ENCODE results near the gene MMP11. TPM values are rescaled to one million over a fixed set of nuclear protein-coding genes. Genes with fewer than 3 reads are reported as not detected.
"Not testable (repeated sequence)": the region's sequence is repeated elsewhere in the genome, so short reads cannot be mapped to it uniquely, and the experiment has no call there.

MMP11 gene, protein sequence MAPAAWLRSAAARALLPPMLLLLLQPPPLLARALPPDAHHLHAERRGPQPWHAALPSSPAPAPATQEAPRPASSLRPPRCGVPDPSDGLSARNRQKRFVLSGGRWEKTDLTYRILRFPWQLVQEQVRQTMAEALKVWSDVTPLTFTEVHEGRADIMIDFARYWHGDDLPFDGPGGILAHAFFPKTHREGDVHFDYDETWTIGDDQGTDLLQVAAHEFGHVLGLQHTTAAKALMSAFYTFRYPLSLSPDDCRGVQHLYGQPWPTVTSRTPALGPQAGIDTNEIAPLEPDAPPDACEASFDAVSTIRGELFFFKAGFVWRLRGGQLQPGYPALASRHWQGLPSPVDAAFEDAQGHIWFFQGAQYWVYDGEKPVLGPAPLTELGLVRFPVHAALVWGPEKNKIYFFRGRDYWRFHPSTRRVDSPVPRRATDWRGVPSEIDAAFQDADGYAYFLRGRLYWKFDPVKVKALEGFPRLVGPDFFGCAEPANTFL
- total RNA-seq (8.9 TPM), polyA plus RNA-seq (ENCODE audit: insufficient read depth in 1 of 8, insufficient read length in 8 of 8, low replicate concordance in 1 of 8) (10 to 100 TPM in 5 of 8 donors, 1 to 10 TPM in 3; 5.6 to 16.8 (median 12.1) TPM)
- long read RNA-seq, donor 1, partial matches to known transcripts = 12 of 12 reads
- long read RNA-seq, donor 1, other reads (novel, unspliced or antisense) = 0 of 12 reads
- long read RNA-seq, donor 2 = 0 reads
- long read RNA-seq, donor 3, partial matches to known transcripts = 0 of 4 reads
- long read RNA-seq, donor 3, other reads (novel, unspliced or antisense) = 0 of 4 reads
- long read RNA-seq, donor 4, partial matches to known transcripts = 0 of 2 reads
- long read RNA-seq, donor 4, other reads (novel, unspliced or antisense) = 0 of 2 reads
- long read RNA-seq, donor 5, partial matches to known transcripts = 0 of 3 reads
- long read RNA-seq, donor 5, other reads (novel, unspliced or antisense) = 0 of 3 reads
- long read RNA-seq, donor 6, partial matches to known transcripts = 41 of 66 reads
- long read RNA-seq, donor 6, other reads (novel, unspliced or antisense) = 22 of 66 reads
- long read RNA-seq, donor 7, transcript MMP11-201 (8 exons, 2,291 nt) = major isoform, 5 of 11 reads
- long read RNA-seq, donor 7, partial matches to known transcripts = 6 of 11 reads
- long read RNA-seq, donor 7, other reads (novel, unspliced or antisense) = 0 of 11 reads
- long read RNA-seq, donor 8, partial matches to known transcripts = 0 of 1 reads
- long read RNA-seq, donor 8, other reads (novel, unspliced or antisense) = 0 of 1 reads
- long read RNA-seq, donor 9, partial matches to known transcripts = 0 of 2 reads
- long read RNA-seq, donor 9, other reads (novel, unspliced or antisense) = 0 of 2 reads
- long read RNA-seq, donor 10, partial matches to known transcripts = 88 of 121 reads
- long read RNA-seq, donor 10, other reads (novel, unspliced or antisense) = 28 of 121 reads
- long read RNA-seq, donor 11, partial matches to known transcripts = 0 of 2 reads
- long read RNA-seq, donor 11, other reads (novel, unspliced or antisense) = 0 of 2 reads

DNA sequence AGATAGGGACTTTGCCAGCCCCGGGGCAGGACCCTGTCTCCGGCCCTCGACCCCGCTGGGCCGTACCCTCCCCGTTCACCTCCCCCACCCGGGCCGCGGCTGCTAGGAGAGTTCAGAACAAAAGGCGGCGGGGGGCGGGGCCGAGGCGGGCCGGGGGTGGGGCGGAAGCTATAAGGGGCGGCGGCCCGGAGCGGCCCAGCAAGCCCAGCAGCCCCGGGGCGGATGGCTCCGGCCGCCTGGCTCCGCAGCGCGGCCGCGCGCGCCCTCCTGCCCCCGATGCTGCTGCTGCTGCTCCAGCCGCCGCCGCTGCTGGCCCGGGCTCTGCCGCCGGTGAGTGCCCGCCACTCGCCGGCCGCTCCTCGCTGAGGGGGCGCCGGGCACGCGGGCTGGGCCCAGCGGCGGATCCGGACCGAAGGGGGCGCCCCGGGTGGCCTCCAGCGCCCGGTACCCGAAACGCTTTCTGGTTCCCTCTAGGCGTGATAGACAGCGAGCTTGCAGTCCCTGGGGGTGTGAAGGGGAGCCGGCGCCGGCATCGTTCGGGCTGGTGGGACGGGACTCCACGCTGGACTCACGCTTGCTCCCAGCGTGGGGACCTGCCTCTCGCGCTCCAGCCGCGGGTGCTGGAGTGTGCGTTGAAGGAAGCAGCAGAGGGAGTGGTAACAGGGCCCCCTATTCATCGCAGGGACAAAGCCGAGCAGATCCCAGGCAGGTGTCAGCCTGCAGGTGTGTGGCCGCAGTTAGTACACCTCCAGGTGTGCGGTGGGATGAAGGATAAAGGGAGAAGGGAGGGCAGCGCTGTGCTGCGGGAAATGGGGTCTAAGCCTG is at the start of gene MMP11:
TSS of gene MMP11 (plus strand) at position 201 of the 825 bp plus-strand sequence. CDS start at position 223, 22 bp downstream.
- 2% methylated on average over 76 of the region's 79 CpGs for WGBS (ENCODE audit: insufficient coverage)
- peak; percentile 66 for DNase-seq
- no peaks in the 10 kb centered on the region for H3K9me3 ChIP-seq (replicated peaks; ENCODE audit: control insufficient read depth, low read depth, low read length)
- peak within 1 kb of the TSS; percentile 47 for H3K4me3 ChIP-seq (ENCODE audit: low read length)
- peaks cover 54% of the 10 kb centered on the region for H3K4me1 ChIP-seq (ENCODE audit: control insufficient read depth, insufficient read depth, low read length)
- no peaks in the 10 kb centered on the region for H3K36me3 ChIP-seq (ENCODE audit: control insufficient read depth, insufficient read depth, low read length)
- peaks cover 6% of the 10 kb centered on the region for H3K27me3 ChIP-seq (ENCODE audit: control insufficient read depth, insufficient read depth, low read length)
- H3K27ac ChIP-seq (ENCODE audit: low read length) = no peak within 1 kb of the TSS

DNA sequence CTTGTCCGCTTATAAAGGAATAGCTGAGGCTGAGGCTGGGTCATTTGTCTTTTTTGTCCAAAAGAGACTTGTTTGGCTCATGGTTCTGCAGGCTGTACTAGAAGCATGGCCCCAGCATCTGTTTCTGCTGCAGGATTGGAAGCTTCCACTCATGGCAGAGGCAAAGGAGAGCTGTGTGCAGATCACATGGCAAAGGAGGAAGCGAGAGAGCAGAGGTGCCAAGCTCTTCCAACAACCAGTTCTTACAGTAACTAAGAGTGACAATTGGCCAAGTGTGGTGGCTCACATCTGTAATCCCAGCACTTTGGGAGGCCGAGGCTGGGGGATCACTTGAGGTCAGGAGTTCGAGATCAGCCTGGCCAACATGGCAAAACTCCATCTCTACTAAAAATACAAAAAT is 44.5 kb upstream of the MMP11 start:
- H3K4me3 ChIP-seq (ENCODE audit: low read length); H3K36me3 ChIP-seq (ENCODE audit: control insufficient read depth, insufficient read depth, low read length); H3K9me3 ChIP-seq (replicated peaks; ENCODE audit: control insufficient read depth, low read depth, low read length); H3K27me3 ChIP-seq (ENCODE audit: control insufficient read depth, insufficient read depth, low read length); H3K4me1 ChIP-seq (ENCODE audit: control insufficient read depth, insufficient read depth, low read length); H3K27ac ChIP-seq (ENCODE audit: low read length): not testable (repeated sequence)
- WGBS (ENCODE audit: insufficient coverage) = 63% methylated on average over 1 of the region's 4 CpGs
- DNase-seq = peak; percentile 37

DNA sequence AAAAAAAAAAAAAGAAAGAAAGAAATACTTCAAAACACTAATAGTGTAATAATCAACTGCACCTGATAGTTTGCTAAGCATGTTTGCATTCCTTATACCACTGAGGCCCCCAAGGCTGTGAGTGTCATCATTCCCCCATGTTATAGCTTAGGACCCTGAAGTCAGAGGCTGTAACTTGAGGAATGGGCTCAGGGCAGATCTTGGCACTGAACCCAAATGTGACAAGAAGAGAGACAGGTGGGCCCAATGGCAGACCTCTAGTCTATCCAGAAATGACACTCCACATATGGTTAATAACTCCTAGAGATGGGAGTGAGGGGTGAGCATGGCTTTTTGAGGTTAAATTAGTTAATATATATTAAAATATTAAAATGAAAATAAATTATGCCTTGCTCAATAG is 35.0 kb upstream of the MMP11 start:
- Histone ChIP-seq H3K9me3 (replicated peaks; ENCODE audit: control insufficient read depth, low read depth, low read length) (no peaks in the 10 kb centered on the region), H3K27ac (ENCODE audit: low read length) (no peak overlapping the region), H3K4me3 (ENCODE audit: low read length) (no peak overlapping the region), H3K27me3 (ENCODE audit: control insufficient read depth, insufficient read depth, low read length) (no peaks in the 10 kb centered on the region), H3K36me3 (ENCODE audit: control insufficient read depth, insufficient read depth, low read length) (peaks cover 15% of the 10 kb centered on the region), H3K4me1 (ENCODE audit: control insufficient read depth, insufficient read depth, low read length) (peaks cover 6% of the 10 kb centered on the region)
- peak; percentile 33 for DNase-seq

DNA sequence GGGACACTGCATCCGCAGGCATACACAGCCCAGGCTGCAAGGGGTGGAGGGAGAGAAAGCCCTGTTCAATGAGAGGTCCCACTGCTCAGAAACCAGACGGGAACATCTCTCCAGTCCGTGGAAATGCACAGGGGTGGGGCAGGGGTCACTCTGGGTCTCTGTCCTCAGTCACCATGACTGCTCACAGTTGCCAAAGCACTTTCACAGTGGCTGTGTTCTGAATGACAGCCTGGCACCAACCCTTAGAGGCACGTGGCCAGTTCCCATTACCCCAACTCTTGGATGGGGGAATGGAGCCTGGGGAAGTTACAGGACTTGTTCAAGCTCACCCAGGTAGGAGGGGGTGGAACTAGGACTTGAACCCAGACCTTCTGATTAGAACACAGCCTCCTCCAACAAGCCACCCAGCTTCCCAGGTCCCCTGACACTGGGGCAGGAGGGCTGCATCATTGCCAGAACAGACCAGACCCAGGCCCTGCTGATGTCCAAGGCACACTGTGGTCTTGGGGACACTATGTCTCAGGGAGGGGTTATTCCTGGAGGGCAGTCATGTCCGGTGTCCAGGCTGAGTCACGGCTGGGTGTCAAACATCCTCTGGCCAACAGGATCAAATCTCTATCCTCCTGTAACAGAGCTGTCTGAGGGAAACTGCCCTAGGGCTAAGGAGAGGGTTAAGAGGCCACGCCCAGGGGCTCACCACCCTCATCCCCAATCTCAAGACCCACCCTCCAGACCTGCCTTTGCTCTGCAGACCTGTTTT is 30.0 kb upstream of the MMP11 start:
- 100% methylated on average over 1 of the region's 7 CpGs for WGBS (ENCODE audit: insufficient coverage)
- no peaks in the 10 kb centered on the region for H3K27me3 ChIP-seq (ENCODE audit: control insufficient read depth, insufficient read depth, low read length)
- peaks cover 4% of the 10 kb centered on the region for H3K9me3 ChIP-seq (replicated peaks; ENCODE audit: control insufficient read depth, low read depth, low read length)
- no peak overlapping the region for H3K4me3 ChIP-seq (ENCODE audit: low read length)
- H3K27ac ChIP-seq (ENCODE audit: low read length) = peak overlapping the region; percentile 67
- DNase-seq = no peak
- H3K4me1 ChIP-seq (ENCODE audit: control insufficient read depth, insufficient read depth, low read length) = peaks cover 23% of the 10 kb centered on the region
- H3K36me3 ChIP-seq (ENCODE audit: control insufficient read depth, insufficient read depth, low read length) = peaks cover 46% of the 10 kb centered on the region

DNA sequence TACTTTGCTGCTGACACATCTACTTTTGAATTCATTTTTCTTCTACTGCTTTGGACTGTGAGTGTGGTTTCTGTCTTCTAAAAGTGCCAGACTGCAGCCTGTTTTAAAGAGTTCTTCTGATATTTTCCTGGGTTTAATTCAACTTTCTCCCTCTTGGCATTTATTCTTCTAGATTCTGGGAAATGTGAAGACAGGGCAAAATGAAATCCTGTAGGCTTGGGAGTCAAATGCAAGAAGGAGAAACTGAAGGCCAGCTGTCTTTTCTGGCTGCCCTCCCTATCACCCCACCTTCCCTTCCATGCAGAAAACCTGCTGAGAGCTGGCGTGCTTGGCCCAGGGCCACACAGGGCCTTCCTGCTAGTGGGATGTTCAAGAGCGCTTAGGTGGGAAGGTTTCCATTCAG is 29.3 kb upstream of the MMP11 start:
- peaks cover 46% of the 10 kb centered on the region for H3K36me3 ChIP-seq (ENCODE audit: control insufficient read depth, insufficient read depth, low read length)

DNA sequence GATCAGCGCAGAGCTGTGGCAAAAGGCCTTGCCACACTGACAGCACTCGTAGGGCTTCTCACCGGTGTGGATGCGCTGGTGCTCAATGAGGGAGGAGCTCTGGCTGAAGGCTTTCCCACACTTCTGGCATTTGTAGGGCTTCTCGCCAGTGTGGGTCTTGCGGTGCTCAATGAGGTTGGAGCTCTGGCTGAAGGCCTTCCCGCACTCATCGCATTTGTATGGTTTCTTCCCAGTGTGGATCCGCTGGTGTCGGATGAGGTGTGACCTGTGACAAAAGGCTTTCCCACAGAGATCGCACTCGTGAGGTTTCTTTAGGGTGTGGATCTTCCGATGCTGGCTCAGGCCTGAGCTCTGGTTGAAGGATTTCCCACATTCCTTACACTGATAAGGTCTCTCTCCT is 28.6 kb upstream of the MMP11 start:
- DNase-seq = no peak
- WGBS (ENCODE audit: insufficient coverage) = 100% methylated on average over 4 of the region's 13 CpGs
- Histone ChIP-seq H3K4me1 (ENCODE audit: control insufficient read depth, insufficient read depth, low read length) (peaks cover 23% of the 10 kb centered on the region), H3K36me3 (ENCODE audit: control insufficient read depth, insufficient read depth, low read length) (peaks cover 46% of the 10 kb centered on the region), H3K27ac (ENCODE audit: low read length) (peak overlapping the region; percentile 35), H3K9me3 (replicated peaks; ENCODE audit: control insufficient read depth, low read depth, low read length) (peaks cover 4% of the 10 kb centered on the region), H3K4me3 (ENCODE audit: low read length) (no peak overlapping the region), H3K27me3 (ENCODE audit: control insufficient read depth, insufficient read depth, low read length) (no peaks in the 10 kb centered on the region)

More for the DNA sequence above, 29.3 kb upstream of the MMP11 start:
- H3K4me1 ChIP-seq (ENCODE audit: control insufficient read depth, insufficient read depth, low read length) = peaks cover 23% of the 10 kb centered on the region
- H3K4me3 ChIP-seq (ENCODE audit: low read length) = no peak overlapping the region
- peak; percentile 92 for DNase-seq
- peaks cover 4% of the 10 kb centered on the region for H3K9me3 ChIP-seq (replicated peaks; ENCODE audit: control insufficient read depth, low read depth, low read length)
- peak overlapping the region; percentile 67 for H3K27ac ChIP-seq (ENCODE audit: low read length)
- WGBS (ENCODE audit: insufficient coverage) = no CpG with 5 or more reads among the region's 2 CpGs
- no peaks in the 10 kb centered on the region for H3K27me3 ChIP-seq (ENCODE audit: control insufficient read depth, insufficient read depth, low read length)

DNA sequence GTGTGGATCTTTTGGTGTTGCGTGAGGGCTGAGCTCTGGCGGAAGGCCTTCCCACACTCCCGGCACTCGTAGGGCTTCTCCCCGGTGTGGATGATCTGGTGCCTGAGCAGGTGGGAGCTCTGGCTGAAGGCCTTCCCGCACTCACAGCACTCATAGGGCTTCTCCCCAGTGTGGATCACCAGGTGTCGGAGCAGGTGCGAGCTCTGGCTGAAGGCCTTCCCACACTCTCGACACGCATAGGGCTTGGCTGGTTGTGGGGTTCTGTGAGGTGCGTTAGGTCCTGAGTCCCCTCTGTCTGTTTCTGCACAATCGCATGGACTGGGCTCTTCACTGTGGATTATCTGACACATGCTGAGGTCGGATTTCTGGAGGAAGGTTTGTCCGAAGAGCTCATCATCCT is 28.2 kb upstream of the MMP11 start:
- peaks cover 46% of the 10 kb centered on the region for H3K36me3 ChIP-seq (ENCODE audit: control insufficient read depth, insufficient read depth, low read length)
- no peak for DNase-seq
- H3K27me3 ChIP-seq (ENCODE audit: control insufficient read depth, insufficient read depth, low read length) = no peaks in the 10 kb centered on the region
- 97% methylated on average over 6 of the region's 14 CpGs for WGBS (ENCODE audit: insufficient coverage)
- no peak overlapping the region for H3K27ac ChIP-seq (ENCODE audit: low read length)
- H3K4me1 ChIP-seq (ENCODE audit: control insufficient read depth, insufficient read depth, low read length) = peaks cover 23% of the 10 kb centered on the region
- no peak overlapping the region for H3K4me3 ChIP-seq (ENCODE audit: low read length)
- H3K9me3 ChIP-seq (replicated peaks; ENCODE audit: control insufficient read depth, low read depth, low read length) = peaks cover 4% of the 10 kb centered on the region

DNA sequence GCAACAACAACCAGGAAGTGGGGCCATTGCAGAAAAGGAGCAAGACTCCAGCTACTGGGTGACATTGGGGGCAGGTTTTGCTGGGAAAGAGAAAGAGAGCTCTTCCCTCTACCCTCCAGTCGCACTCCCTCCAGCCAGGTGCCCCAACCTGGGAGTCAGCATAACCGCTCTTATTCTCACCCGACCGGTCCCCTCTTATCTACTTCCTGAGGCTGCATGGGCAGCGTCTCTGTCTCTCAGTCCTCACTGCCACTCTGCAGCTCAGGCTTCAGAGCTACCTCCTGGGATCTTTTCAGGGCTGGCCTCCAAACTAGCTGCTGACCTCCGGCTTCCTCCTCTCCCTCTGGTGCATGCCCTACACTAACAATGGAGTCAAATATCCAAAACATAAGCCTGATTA is 26.9 kb upstream of the MMP11 start:
- Histone ChIP-seq H3K36me3 (ENCODE audit: control insufficient read depth, insufficient read depth, low read length) (peaks cover 44% of the 10 kb centered on the region), H3K4me3 (ENCODE audit: low read length) (no peak overlapping the region), H3K4me1 (ENCODE audit: control insufficient read depth, insufficient read depth, low read length) (peaks cover 34% of the 10 kb centered on the region), H3K9me3 (replicated peaks; ENCODE audit: control insufficient read depth, low read depth, low read length) (peaks cover 4% of the 10 kb centered on the region), H3K27ac (ENCODE audit: low read length) (no peak overlapping the region), H3K27me3 (ENCODE audit: control insufficient read depth, insufficient read depth, low read length) (no peaks in the 10 kb centered on the region)
- DNase-seq = no peak
- 88% methylated on average over 4 of the region's 6 CpGs for WGBS (ENCODE audit: insufficient coverage)

Data from muscle of leg (tissue), 16 donors.